Neutrophil (primary cell): ENCODE measurements around the gene PLXDC2.
A peak's percentile ranks its signal among the peaks of the same experiment; 100 is the strongest.
"Not testable (repeated sequence)": the region's sequence is repeated elsewhere in the genome, so short reads cannot be mapped to it uniquely, and the experiment has no call there.

Experiments
- H3K27ac ChIP-seq: fragments of 200-600 bp; sonication (generic); 2 replicates; pipeline ENCODE4 v1.5.1; 2016; ENCODE audit warnings: mild to moderate bottlenecking, moderate library complexity
- H3K27me3 ChIP-seq: fragments of 200-600 bp; sonication (generic); 2 replicates; pipeline ENCODE4 v1.6.0; 2016; ENCODE audit warnings: mild to moderate bottlenecking
- H3K36me3 ChIP-seq: fragments of 200-600 bp; sonication (generic); 2 replicates; pipeline ENCODE4 v1.5.1; 2017
- H3K4me1 ChIP-seq, 2 experiments: fragments of 200-600 bp in 1 of 2; sonication (generic) in 1 of 2; 1 replicate in 1 of 2; 2 replicates in 1 of 2; pipeline versions ENCODE4 v1.5.1 to v1.6.1; 2013 to 2016; ENCODE audit warnings: low read depth in 1 of 2, low read length in 1 of 2, mild to moderate bottlenecking in 1 of 2, moderate library complexity in 1 of 2; ENCODE audit not compliant: control insufficient read depth in 1 of 2, insufficient read depth in 1 of 2
- H3K4me3 ChIP-seq, 2 experiments: fragments of 200-600 bp in 1 of 2; sonication (generic) in 1 of 2; 1 replicate in 1 of 2; 2 replicates in 1 of 2; pipeline ENCODE4 v1.5.1; 2013 to 2016; ENCODE audit warnings: low read depth in 1 of 2, low read length in 1 of 2, mild to moderate bottlenecking in 1 of 2, moderate library complexity in 1 of 2
- H3K9me3 ChIP-seq: fragments of 200-600 bp; sonication (generic); 2 replicates; pipeline ENCODE4 v1.5.1; 2016
- TF ChIP-seq, protein P1 (sequence below): fragments of 200-600 bp; sonication (generic); IDR thresholded peaks from 2 replicates; pipeline ENCODE4 v1.5.1; 2016; ENCODE audit warnings: antibody characterized with exemption

The PLXDC2 gene

DNA sequence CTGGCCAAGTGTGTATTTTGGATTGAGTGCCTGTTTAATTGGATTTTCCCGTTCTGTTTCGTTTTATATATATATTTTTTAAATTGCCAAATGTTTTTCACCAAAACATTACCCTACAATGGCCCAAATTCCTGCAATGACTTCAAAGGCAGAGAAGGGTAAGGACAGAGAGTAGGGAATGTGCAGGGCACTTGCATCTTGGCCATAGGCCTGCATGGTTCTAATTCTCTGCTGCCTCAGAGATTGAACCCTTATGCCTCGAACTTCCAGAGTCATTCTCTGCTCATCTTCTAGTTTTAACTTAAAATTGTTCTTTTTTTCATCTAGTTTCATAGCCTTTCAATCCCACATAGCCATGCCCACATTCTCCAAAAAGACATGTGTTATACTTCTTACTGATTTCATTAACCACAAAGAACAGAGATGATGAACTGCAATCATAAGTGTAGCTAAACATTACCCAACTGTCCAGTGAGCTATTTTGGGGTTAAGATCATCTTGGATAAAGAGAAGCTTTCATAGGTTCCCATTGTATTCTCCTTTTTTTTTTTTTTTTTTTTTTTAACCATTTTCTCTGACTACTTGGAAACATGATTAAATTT lies 177.6 kb downstream of the PLXDC2 start:
- TF ChIP-seq, protein P1, sequence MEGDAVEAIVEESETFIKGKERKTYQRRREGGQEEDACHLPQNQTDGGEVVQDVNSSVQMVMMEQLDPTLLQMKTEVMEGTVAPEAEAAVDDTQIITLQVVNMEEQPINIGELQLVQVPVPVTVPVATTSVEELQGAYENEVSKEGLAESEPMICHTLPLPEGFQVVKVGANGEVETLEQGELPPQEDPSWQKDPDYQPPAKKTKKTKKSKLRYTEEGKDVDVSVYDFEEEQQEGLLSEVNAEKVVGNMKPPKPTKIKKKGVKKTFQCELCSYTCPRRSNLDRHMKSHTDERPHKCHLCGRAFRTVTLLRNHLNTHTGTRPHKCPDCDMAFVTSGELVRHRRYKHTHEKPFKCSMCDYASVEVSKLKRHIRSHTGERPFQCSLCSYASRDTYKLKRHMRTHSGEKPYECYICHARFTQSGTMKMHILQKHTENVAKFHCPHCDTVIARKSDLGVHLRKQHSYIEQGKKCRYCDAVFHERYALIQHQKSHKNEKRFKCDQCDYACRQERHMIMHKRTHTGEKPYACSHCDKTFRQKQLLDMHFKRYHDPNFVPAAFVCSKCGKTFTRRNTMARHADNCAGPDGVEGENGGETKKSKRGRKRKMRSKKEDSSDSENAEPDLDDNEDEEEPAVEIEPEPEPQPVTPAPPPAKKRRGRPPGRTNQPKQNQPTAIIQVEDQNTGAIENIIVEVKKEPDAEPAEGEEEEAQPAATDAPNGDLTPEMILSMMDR, result no peak
- Histone ChIP-seq H3K27me3 (no peaks in the 10 kb centered on the region), H3K36me3 (no peaks in the 10 kb centered on the region), H3K4me3 (no peak overlapping the region), H3K4me1 (no peaks in the 10 kb centered on the region), H3K9me3 (no peaks in the 10 kb centered on the region), H3K27ac (peak overlapping the region; percentile 19)

DNA sequence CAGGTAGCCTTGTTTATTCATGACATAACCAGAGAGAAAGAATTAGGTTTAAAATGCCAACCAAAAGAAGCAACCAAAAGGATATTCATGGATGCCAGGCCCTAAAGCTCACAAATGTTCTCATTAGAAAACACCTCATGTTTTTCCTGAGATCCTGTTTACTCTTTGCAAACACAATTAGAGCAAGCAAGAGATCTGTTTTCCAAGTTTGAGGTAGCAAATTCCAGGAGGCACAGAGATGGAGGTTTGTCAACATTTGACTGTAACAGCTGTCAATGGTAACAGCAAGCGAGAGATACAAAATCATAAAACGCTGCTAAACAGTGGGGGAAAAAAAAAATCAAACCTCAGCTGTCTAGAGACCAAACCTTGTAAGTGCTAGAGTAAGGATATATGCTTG lies 182.2 kb downstream of the PLXDC2 start:
- no peaks in the 10 kb centered on the region for H3K9me3 ChIP-seq
- H3K27ac ChIP-seq, result no peak overlapping the region
- H3K27me3 ChIP-seq, result no peaks in the 10 kb centered on the region
- H3K4me3 ChIP-seq, result no peak overlapping the region
- peaks cover 21 to 23% of the 10 kb centered on the region in 2 experiments for H3K4me1 ChIP-seq
- H3K36me3 ChIP-seq, result no peaks in the 10 kb centered on the region
- TF ChIP-seq, protein P1, result no peak

DNA sequence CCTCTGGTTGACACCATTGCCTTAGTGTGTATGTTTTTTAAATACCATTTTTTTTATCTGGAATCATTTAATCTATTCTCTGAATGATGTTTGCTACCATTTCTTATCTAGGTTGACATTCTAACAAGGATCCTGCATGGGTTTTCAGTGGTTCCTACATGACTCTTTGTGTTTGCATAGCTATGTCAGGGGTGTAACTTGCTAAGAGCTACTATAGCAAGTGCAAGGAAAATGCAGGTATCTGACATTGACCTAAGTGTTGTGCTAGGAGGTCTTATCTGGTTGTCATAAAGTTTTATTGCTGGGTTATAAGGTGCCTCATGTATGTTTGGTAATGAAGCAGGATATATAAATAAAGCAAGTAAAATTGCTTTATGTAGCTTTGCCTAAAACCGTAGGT lies 183.2 kb downstream of the PLXDC2 start:
- Histone ChIP-seq H3K27ac (no peak overlapping the region), H3K9me3 (no peaks in the 10 kb centered on the region), H3K36me3 (no peaks in the 10 kb centered on the region), H3K4me1 (peaks cover 30 to 33% of the 10 kb centered on the region in 2 experiments), H3K4me3 (no peak overlapping the region), H3K27me3 (no peaks in the 10 kb centered on the region)
- TF ChIP-seq, protein P1, result no peak

DNA sequence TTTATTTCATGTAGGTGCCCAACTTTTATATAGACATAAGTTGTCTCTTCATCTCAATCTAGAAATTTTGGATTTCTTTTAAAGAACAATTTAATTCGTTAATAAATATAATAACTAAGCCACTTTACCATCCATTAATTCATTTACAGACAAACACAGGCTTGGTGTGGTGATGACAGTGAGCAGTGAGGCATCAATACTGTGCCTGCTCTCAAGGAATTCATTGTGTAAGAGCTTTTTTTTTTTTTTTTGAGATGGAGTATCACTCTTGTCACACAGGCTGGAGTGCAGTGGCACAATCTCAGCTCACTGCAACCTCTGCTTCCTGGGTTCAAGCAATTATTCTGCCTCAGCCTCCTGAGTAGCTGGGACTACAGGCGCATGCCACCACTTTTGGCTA lies 185.8 kb downstream of the PLXDC2 start:
- Histone ChIP-seq H3K4me1 (peaks cover 46 to 50% of the 10 kb centered on the region in 2 experiments), H3K27ac (peak overlapping the region; percentile 94), H3K4me3 (peak overlapping the region in 1 of 2 experiments; percentile 18)
- H3K9me3 ChIP-seq, H3K36me3 ChIP-seq, H3K27me3 ChIP-seq: not testable (repeated sequence)

DNA sequence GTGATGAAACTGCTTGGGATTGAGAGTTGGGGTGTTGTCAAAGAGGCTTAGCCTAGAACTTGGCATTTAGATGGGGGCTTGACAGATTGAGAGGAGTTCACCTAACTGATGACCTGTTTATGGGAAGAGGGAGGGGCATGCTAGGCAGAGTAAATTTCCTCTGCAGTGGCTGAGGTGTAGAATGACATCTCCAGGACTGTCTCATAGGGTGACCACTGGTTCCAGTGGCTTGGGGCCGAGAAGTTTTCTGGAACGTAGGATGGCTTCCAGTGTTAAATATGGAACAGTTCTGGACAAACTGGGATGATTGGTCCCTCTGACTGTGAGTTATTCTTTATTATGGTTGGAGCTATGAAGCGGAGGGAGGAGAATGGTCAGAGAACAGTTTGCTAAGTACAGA lies 186.4 kb downstream of the PLXDC2 start:
- peak overlapping the region; percentile 94 for H3K27ac ChIP-seq
- peak overlapping the region in 1 of 2 experiments; percentile 18 for H3K4me3 ChIP-seq
- no peaks in the 10 kb centered on the region for H3K36me3 ChIP-seq
- TF ChIP-seq, protein P1, result no peak
- H3K4me1 ChIP-seq, result peaks cover 46 to 50% of the 10 kb centered on the region in 2 experiments
- no peaks in the 10 kb centered on the region for H3K9me3 ChIP-seq
- H3K27me3 ChIP-seq, result no peaks in the 10 kb centered on the region

DNA sequence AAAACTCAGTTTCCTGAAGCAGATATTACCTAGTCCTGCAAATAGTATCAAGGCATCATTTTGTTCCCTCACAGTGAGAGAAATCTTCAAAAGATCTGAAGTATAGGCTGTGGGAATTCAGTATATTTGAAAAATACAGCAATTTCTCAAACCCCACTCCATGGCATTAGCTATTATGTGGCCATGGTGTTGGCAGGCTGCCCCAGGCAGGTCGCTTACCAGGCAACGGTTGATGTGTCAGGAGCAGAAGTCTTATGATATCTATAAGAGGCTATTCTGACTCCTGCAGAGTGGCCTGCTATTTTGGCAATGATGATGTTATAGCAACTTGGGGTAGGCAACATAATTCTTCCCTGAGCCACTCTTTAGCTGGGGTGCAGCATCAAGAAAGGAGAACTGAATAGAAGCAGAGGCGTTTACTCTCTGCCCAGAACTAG lies 187.9 kb downstream of the PLXDC2 start:
- peaks cover 46 to 50% of the 10 kb centered on the region in 2 experiments for H3K4me1 ChIP-seq
- no peaks in the 10 kb centered on the region for H3K9me3 ChIP-seq
- H3K36me3 ChIP-seq, result no peaks in the 10 kb centered on the region
- peak overlapping the region; percentile 94 for H3K27ac ChIP-seq
- TF ChIP-seq, protein P1, result no peak
- H3K27me3 ChIP-seq, result no peaks in the 10 kb centered on the region
- H3K4me3 ChIP-seq, result peak overlapping the region; percentile 33 to 40
